ENCODE measurements around the gene USHBP1.

USHBP1 gene

DNA sequence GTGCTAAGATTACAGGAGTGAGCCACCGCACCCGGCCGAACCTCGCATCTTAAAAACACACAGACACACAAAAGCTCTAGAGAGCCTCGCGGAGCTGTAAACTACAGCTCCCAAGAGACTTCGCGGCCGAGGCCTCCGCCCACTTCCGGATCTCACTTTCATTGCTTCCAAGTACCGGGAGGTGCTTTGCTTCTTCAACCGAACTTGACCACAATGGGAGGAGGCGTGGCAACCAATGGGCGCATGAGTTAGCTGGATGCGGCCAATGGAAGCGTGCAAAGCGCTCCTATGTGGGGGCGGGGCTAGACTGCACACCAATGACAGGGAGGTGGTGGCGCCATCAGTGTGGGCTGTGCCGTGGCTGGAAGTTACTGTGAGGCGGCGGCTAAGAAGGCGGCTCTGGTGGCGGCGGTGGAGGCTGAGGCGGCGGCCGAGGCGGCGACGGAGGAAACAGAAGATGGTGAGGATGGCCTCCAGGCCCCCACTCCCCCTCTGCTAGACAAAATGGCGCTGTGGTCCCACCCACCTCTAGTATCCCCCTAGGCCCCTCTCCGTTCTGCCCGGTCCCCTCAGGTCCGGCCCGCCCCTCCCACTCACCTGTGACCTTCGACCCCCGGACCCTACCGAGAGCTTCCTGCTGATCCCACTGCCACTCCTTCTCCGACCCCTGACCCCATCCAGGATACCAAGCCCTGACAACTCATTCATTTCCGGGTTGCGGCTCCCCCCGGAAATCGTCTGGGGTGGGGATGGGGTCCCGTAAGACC, 44.8 kb upstream of the USHBP1 start, which contains the start of gene DDA1:
DDA1 (plus strand) TSS at position 366 of the 767 bp plus-strand sequence; CDS start at position 458, 92 bp downstream.
- TF ChIP-seq, protein P1, sequence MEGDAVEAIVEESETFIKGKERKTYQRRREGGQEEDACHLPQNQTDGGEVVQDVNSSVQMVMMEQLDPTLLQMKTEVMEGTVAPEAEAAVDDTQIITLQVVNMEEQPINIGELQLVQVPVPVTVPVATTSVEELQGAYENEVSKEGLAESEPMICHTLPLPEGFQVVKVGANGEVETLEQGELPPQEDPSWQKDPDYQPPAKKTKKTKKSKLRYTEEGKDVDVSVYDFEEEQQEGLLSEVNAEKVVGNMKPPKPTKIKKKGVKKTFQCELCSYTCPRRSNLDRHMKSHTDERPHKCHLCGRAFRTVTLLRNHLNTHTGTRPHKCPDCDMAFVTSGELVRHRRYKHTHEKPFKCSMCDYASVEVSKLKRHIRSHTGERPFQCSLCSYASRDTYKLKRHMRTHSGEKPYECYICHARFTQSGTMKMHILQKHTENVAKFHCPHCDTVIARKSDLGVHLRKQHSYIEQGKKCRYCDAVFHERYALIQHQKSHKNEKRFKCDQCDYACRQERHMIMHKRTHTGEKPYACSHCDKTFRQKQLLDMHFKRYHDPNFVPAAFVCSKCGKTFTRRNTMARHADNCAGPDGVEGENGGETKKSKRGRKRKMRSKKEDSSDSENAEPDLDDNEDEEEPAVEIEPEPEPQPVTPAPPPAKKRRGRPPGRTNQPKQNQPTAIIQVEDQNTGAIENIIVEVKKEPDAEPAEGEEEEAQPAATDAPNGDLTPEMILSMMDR (IDR thresholded peaks at IDR 0.05; ENCODE audit: low read depth, low read length, missing control alignments) = no peak
- in situ Hi-C loops (cut with HindIII; ENCODE audit: low sequenced_read_pairs) = loop anchor here (25.0 kb wide), 1 partner anchor 147 kb away; no protein-coding TSS in a partner anchor
- peak within 1 kb of the TSS; percentile 99 for H3K4me3 ChIP-seq (ENCODE audit: low read depth, low read length)
- peak; percentile 100 for DNase-seq (ENCODE audit: low read depth)

DNA sequence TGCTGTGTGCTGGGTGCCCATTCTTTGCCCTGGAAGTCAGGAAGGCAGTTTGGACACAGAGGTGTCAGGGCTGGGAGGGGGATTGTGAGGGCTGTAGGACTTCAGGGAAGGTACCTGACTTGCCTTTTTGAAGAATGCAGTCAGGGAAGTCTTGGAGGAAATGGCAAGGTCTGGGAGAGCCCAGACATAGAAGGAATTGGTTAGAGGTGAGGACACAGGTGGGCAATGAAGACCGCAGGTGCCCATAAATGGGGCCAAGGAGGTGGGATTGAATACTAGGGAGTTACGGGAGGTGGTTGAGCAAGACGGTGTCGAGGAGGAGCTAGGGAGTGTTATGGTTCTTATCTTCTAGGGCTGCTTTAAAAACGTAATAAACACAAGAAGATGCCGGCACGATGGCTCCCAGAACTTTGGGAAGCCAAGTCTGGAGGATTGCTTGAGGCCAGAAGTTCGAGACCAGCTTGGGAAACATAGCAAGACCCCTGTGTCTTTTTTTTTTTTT, 43.4 kb upstream of the USHBP1 start:
- H3K4me3 ChIP-seq (ENCODE audit: low read depth, low read length) = no peak overlapping the region
- no peak for DNase-seq (ENCODE audit: low read depth)
- TF ChIP-seq, protein P1 (IDR thresholded peaks at IDR 0.05; ENCODE audit: low read depth, low read length, missing control alignments) = no peak
- in situ Hi-C loops (cut with HindIII; ENCODE audit: low sequenced_read_pairs) = loop anchor here (25.0 kb wide), 1 partner anchor 146 kb away; no protein-coding TSS in a partner anchor

DNA sequence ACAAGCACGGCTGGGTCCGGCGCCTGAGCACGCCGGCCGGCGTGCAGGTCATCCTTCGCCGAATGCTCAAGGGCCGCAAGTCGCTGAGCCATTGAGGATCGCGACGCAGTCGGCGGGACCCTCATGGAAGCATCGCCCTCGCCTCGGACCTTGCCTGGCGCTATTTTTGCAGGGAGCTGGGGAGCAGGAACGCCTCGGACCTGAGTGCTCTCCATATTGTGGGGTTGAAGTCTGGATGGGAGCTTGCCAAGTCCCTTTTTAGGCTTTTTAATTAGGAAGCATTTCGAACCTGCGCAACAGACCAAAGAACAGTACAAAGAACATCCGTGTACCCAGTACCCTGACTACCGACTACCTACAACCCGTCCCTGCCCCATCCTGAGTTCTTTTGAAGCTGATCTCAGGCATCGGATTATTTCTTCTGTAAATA, 41.8 kb upstream of the USHBP1 start:
- TF ChIP-seq, protein P1 (IDR thresholded peaks at IDR 0.05; ENCODE audit: low read depth, low read length, missing control alignments) = no peak
- H3K4me3 ChIP-seq (ENCODE audit: low read depth, low read length) = peak overlapping the region; percentile 81
- no peak for DNase-seq (ENCODE audit: low read depth)
- in situ Hi-C loops (cut with HindIII; ENCODE audit: low sequenced_read_pairs) = loop anchor here (25.0 kb wide), 1 partner anchor 144 kb away; no protein-coding TSS in a partner anchor

DNA sequence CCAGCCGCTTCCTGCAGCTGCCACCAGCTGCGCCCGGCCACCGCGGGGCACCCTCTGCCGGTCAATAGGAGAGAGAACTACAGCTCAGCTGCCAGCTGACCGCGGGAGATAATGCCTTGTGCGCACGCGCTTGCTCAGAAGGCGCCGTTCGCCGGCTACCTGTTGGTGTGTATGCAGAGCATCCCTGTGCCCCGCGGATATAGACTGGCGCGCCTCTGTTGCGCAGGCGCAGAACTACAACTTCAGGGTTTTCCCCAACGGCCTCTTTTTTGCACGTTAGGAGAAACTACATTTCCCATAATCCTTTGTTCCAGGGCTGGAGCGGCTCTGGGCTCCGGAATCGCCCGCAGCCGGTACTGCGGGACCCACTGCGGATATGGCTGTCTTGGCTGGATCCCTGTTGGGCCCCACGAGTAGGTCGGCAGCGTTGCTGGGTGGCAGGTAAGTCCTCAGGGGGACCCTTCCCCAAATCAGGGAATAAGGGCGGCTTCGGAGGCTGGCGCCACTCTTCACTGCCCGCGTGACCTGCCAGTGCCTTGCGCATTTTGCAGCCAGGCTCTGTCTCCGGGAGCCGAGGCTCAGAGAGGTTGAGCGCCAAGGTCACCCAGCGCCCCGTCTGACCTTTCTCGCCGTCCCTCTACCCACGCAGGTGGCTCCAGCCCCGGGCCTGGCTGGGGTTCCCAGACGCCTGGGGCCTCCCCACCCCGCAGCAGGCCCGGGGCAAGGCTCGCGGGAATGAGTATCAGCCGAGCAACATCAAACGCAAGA, 41.2 kb upstream of the USHBP1 start, which contains the start of gene MRPL34:
MRPL34 (plus strand) TSS at position 356 of the 768 bp plus-strand sequence; CDS start at position 377, 21 bp downstream.
- peak within 1 kb of the TSS; percentile 81 for H3K4me3 ChIP-seq (ENCODE audit: low read depth, low read length)
- in situ Hi-C loops (cut with HindIII; ENCODE audit: low sequenced_read_pairs) = loop anchor here (25.0 kb wide), 1 partner anchor 143 kb away; no protein-coding TSS in a partner anchor
- DNase-seq (ENCODE audit: low read depth) = peak; percentile 96
- TF ChIP-seq, protein P1 (IDR thresholded peaks at IDR 0.05; ENCODE audit: low read depth, low read length, missing control alignments) = peak; percentile 75

DNA sequence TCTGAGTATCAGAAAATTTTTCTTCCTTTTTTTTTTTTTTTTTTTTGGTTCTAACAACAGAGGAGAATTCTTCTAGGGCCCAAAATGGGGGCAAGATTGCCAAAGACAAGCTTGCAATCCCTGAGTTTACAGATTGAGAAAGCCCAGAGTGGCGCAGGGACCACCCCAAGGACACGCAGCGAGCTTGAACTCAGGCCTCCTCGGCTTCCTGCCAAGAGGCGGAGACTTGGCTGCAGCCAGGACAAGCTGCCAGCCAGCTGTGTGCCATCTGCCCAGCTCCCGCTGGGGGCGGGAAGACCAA, 40.6 kb upstream of the USHBP1 start:
- TF ChIP-seq, protein P1 (IDR thresholded peaks at IDR 0.05; ENCODE audit: low read depth, low read length, missing control alignments) = no peak
- H3K4me3 ChIP-seq (ENCODE audit: low read depth, low read length) = peak overlapping the region; percentile 81
- no peak for DNase-seq (ENCODE audit: low read depth)
- in situ Hi-C loops (cut with HindIII; ENCODE audit: low sequenced_read_pairs) = loop anchor here (25.0 kb wide), 1 partner anchor 143 kb away; no protein-coding TSS in a partner anchor

Measured in astrocyte of the cerebellum (primary cell).